ENCODE results near the gene RPS24. TPM values are rescaled to one million over a fixed set of nuclear protein-coding genes. Genes with fewer than 3 reads are reported as not detected.
A peak's percentile ranks its signal among the peaks of the same experiment; 100 is the strongest.

Gene RPS24
- total and polyA plus RNA-seq, 7 experiments from 2014 or later: 1,173 to 2,466 (median 1,582) TPM

DNA sequence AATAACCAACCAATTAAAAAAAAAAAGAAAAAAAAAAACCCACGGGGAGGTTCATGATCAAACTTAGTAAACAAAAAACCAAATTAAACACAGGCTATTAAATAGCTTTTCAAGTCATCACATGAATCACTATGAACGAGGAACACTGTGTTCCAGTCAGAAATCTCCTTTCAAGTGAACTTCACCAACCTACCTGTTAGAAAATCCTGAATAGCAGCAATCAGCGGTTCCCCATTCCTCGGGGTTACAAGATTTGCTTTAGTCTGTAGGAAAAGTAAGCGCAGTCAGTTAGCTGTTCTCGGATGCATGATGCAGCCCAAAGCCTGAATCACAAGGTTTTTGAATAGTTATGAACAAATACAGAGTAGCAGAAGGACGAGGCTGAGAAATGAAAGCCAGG, 23.4 kb upstream of the RPS24 start:
- Mint-ChIP-seq H3K27me3 (no peaks in the 10 kb centered on the region), H3K9me3 (peaks cover 0 to 3% (median 0%) of the 10 kb centered on the region in 11 donors), H3K27ac (no peak overlapping the region), H3K4me3 (no peak overlapping the region), H3K36me3 (peaks cover 18 to 64% (median 50%) of the 10 kb centered on the region in 5 donors), H3K4me1 (peaks cover 0 to 2% (median 0%) of the 10 kb centered on the region in 7 donors)
- H3K4me1 ChIP-seq (ENCODE audit: control insufficient read depth in 2 of 2, insufficient read depth in 2 of 2, low read length in 2 of 2): no peaks in the 10 kb centered on the region
- no peak for ATAC-seq
- no peak overlapping the region for H3K27ac ChIP-seq (ENCODE audit: low read depth, low read length)
- CTCF ChIA-PET: no interaction called here
- no peak overlapping the region for H3K4me3 ChIP-seq (ENCODE audit: low read length)
- POLR2A ChIA-PET: no interaction called here
- no peaks in the 10 kb centered on the region for H3K27me3 ChIP-seq (ENCODE audit: control insufficient read depth in 2 of 2, insufficient read depth in 2 of 2, low read length in 2 of 2)
- H3K36me3 ChIP-seq (ENCODE audit: control insufficient read depth in 2 of 3, insufficient read depth in 3 of 3, low read length in 3 of 3): peaks cover 30 to 93% (median 34%) of the 10 kb centered on the region in 3 experiments
- DNase-seq: no peak
- H3K9me3 ChIP-seq (ENCODE audit: control insufficient read depth in 2 of 3, low read length in 3 of 3): no peaks in the 10 kb centered on the region
- intact Hi-C loops (cut with micrococcal nuclease): no loop called here

DNA sequence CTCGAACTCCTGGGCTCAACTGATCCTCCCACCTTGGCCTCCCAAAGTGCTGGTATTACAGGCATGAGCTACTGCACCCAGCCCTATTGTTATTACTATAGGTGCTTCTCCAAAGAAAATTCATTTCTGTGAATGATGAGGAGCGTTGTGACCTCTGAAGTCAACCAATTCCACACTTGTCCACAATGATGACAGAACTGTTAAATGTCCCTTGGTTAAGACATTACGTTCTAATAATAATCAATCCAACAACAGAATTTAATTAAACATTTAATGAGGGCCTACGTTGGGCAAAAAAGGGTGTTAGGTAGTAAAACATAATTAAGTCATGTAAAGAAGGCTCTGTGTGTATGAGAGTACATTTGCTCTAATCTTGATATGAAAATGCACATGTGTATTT, 22.6 kb upstream of the RPS24 start:
- H3K4me3 Mint-ChIP-seq: no peak overlapping the region
- intact Hi-C loops (cut with micrococcal nuclease): no loop called here
- Histone ChIP-seq H3K36me3 (ENCODE audit: control insufficient read depth in 2 of 3, insufficient read depth in 3 of 3, low read length in 3 of 3) (peaks cover 29 to 92% (median 29%) of the 10 kb centered on the region in 3 experiments), H3K4me1 (ENCODE audit: control insufficient read depth in 2 of 2, insufficient read depth in 2 of 2, low read length in 2 of 2) (no peaks in the 10 kb centered on the region), H3K4me3 (ENCODE audit: low read length) (no peak overlapping the region), H3K9me3 (ENCODE audit: control insufficient read depth in 2 of 3, low read length in 3 of 3) (no peaks in the 10 kb centered on the region), H3K27me3 (ENCODE audit: control insufficient read depth in 2 of 2, insufficient read depth in 2 of 2, low read length in 2 of 2) (no peaks in the 10 kb centered on the region), H3K27ac (ENCODE audit: low read depth, low read length) (no peak overlapping the region)
- ATAC-seq (no peak), DNase-seq (no peak)
- peaks cover 0 to 3% (median 0%) of the 10 kb centered on the region in 11 donors for H3K9me3 Mint-ChIP-seq
- ChIA-PET POLR2A (no interaction called here), CTCF (no interaction called here)
- H3K27ac Mint-ChIP-seq: no peak overlapping the region
- peaks cover 13 to 57% (median 45%) of the 10 kb centered on the region in 5 donors for H3K36me3 Mint-ChIP-seq
- no peaks in the 10 kb centered on the region for H3K4me1 Mint-ChIP-seq
- H3K27me3 Mint-ChIP-seq: no peaks in the 10 kb centered on the region

DNA sequence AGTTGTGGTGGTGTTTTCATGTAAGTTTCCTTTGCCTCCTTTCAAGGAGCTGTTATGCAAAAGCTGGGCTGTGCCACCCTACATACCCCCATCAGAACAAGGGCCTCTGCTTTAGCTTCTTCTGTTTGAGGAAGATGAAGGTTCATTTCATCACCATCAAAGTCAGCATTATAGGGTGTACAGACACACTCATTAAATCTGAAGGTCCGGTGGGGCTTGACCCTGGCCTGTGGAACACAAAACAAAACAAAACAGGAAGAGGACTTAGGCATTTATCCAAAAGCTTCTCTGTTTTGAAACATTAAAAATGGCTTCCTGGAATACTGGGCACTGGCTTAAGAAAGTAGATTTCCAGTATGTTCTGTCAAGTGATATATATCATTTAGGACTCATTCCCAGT, 20.1 kb upstream of the RPS24 start:
- H3K4me3 ChIP-seq (ENCODE audit: low read length): no peak overlapping the region
- H3K36me3 ChIP-seq (ENCODE audit: control insufficient read depth in 2 of 3, insufficient read depth in 3 of 3, low read length in 3 of 3): peaks cover 24 to 98% (median 25%) of the 10 kb centered on the region in 3 experiments
- DNase-seq (no peak), ATAC-seq (no peak)
- H3K4me3 Mint-ChIP-seq: no peak overlapping the region
- peaks cover 4 to 52% (median 37%) of the 10 kb centered on the region in 5 donors for H3K36me3 Mint-ChIP-seq
- H3K27me3 ChIP-seq (ENCODE audit: control insufficient read depth in 2 of 2, insufficient read depth in 2 of 2, low read length in 2 of 2): no peaks in the 10 kb centered on the region
- H3K4me1 Mint-ChIP-seq: no peaks in the 10 kb centered on the region
- intact Hi-C loops (cut with micrococcal nuclease): no loop called here
- H3K4me1 ChIP-seq (ENCODE audit: control insufficient read depth in 2 of 2, insufficient read depth in 2 of 2, low read length in 2 of 2): no peaks in the 10 kb centered on the region
- ChIA-PET CTCF (no interaction called here), POLR2A (no interaction called here)
- no peak overlapping the region for H3K27ac Mint-ChIP-seq
- no peaks in the 10 kb centered on the region for H3K27me3 Mint-ChIP-seq
- no peaks in the 10 kb centered on the region for H3K9me3 Mint-ChIP-seq
- no peaks in the 10 kb centered on the region for H3K9me3 ChIP-seq (ENCODE audit: control insufficient read depth in 2 of 3, low read length in 3 of 3)
- no peak overlapping the region for H3K27ac ChIP-seq (ENCODE audit: low read depth, low read length)

DNA sequence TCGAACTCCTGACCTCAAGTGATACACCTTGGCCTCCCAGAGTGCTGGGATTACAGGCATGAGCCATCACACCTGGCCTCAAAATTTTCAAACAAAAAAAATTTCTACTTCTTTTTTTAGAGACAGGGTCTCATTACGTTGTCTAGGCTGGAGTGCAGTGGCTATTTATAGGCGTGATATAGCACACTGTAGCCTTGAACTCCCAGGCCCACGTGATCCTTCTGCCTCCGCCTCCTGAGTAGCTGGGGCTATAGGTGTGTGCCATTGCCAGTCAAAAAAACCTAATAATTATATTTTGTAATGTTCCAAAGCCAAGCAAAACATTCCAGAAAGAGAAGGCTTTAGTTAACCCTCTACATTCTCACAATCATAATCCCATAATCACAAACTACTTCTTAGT, 18.1 kb upstream of the RPS24 start:
- intact Hi-C loops (cut with micrococcal nuclease): no loop called here
- Histone ChIP-seq H3K4me1 (ENCODE audit: control insufficient read depth in 2 of 2, insufficient read depth in 2 of 2, low read length in 2 of 2) (no peaks in the 10 kb centered on the region), H3K9me3 (ENCODE audit: control insufficient read depth in 2 of 3, low read length in 3 of 3) (no peaks in the 10 kb centered on the region), H3K36me3 (ENCODE audit: control insufficient read depth in 2 of 3, insufficient read depth in 3 of 3, low read length in 3 of 3) (peaks cover 17 to 97% (median 23%) of the 10 kb centered on the region in 3 experiments), H3K27me3 (ENCODE audit: control insufficient read depth in 2 of 2, insufficient read depth in 2 of 2, low read length in 2 of 2) (no peaks in the 10 kb centered on the region), H3K27ac (ENCODE audit: low read depth, low read length) (no peak overlapping the region), H3K4me3 (ENCODE audit: low read length) (no peak overlapping the region)
- no peak overlapping the region for H3K27ac Mint-ChIP-seq
- POLR2A ChIA-PET: no interaction called here
- H3K9me3 Mint-ChIP-seq: no peaks in the 10 kb centered on the region
- H3K4me3 Mint-ChIP-seq: no peak overlapping the region
- H3K27me3 Mint-ChIP-seq: no peaks in the 10 kb centered on the region
- no peak for ATAC-seq
- DNase-seq: no peak
- CTCF ChIA-PET: interaction anchor here (1.1 kb wide), 1 partner anchor 32 kb away, joined by 3 read pairs; no protein-coding TSS in a partner anchor
- peaks cover 0 to 45% (median 27%) of the 10 kb centered on the region in 5 donors for H3K36me3 Mint-ChIP-seq
- H3K4me1 Mint-ChIP-seq: no peaks in the 10 kb centered on the region

DNA sequence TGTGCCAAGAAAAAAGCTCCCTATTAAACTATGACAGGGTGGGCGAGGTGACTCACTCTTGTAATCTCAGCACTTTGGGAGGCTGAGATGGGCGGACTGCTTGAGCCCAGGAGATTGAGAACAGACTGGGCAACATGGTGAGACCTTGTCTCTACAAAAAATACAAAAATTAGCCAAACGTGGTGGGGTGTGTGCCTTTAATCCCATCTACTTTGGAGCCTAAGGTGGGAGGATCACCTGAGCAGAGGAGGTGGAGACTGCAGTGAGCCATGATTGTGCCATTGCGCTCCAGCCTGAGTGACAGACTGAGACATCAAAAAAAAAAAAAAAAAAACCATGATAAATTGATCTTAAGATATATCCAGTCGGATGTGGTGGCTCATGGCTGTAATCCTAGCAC, 15.8 kb upstream of the RPS24 start:
- intact Hi-C loops (cut with micrococcal nuclease): no loop called here
- no peaks in the 10 kb centered on the region for H3K27me3 Mint-ChIP-seq
- Histone ChIP-seq H3K4me3 (ENCODE audit: low read length) (no peak overlapping the region), H3K27ac (ENCODE audit: low read depth, low read length) (no peak overlapping the region), H3K27me3 (ENCODE audit: control insufficient read depth in 2 of 2, insufficient read depth in 2 of 2, low read length in 2 of 2) (no peaks in the 10 kb centered on the region), H3K9me3 (ENCODE audit: control insufficient read depth in 2 of 3, low read length in 3 of 3) (no peaks in the 10 kb centered on the region), H3K36me3 (ENCODE audit: control insufficient read depth in 2 of 3, insufficient read depth in 3 of 3, low read length in 3 of 3) (peaks cover 23 to 97% (median 24%) of the 10 kb centered on the region in 3 experiments), H3K4me1 (ENCODE audit: control insufficient read depth in 2 of 2, insufficient read depth in 2 of 2, low read length in 2 of 2) (no peaks in the 10 kb centered on the region)
- POLR2A ChIA-PET: interaction anchor here (0.6 kb wide), 1 partner anchor 15 kb away, joined by 3 read pairs; no protein-coding TSS in a partner anchor
- no peak overlapping the region for H3K4me3 Mint-ChIP-seq
- no peak for DNase-seq
- CTCF ChIA-PET: no interaction called here
- no peaks in the 10 kb centered on the region for H3K4me1 Mint-ChIP-seq
- no peak for ATAC-seq
- no peaks in the 10 kb centered on the region for H3K9me3 Mint-ChIP-seq
- H3K27ac Mint-ChIP-seq: peak overlapping the region in 1 of 9 donors; percentile 20
- peaks cover 9 to 52% (median 31%) of the 10 kb centered on the region in 5 donors for H3K36me3 Mint-ChIP-seq

DNA sequence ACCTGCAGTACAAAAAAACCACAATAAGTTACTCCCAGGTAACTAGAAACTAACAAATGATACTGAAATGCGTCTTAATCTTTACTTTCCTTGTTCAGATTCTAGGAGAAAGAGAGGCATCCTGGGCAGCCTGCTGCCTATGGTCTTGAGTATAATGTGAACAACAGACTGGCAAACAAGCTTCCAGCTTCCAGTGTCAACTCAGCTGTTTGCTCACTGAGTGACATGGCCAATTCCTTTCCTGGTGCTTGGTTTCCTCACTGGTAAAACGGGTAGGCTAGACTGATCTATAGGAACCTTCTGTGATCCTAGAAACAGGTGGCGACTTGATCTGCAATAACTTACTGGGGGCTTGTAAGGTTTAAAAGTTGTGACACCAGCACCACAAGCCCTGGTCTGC, 14.4 kb upstream of the RPS24 start:
- H3K4me1 Mint-ChIP-seq: no peaks in the 10 kb centered on the region
- ATAC-seq: no peak
- H3K4me3 ChIP-seq (ENCODE audit: low read length): no peak overlapping the region
- ChIA-PET CTCF (no interaction called here), POLR2A (interaction anchor here (1.2 kb wide), 1 partner anchor 9 kb away, joined by 3 read pairs; no protein-coding TSS in a partner anchor)
- no peak for DNase-seq
- H3K27ac Mint-ChIP-seq: no peak overlapping the region
- no peaks in the 10 kb centered on the region for H3K27me3 Mint-ChIP-seq
- H3K4me3 Mint-ChIP-seq: no peak overlapping the region
- H3K36me3 Mint-ChIP-seq: peaks cover 10 to 51% (median 27%) of the 10 kb centered on the region in 5 donors
- intact Hi-C loops (cut with micrococcal nuclease): no loop called here
- H3K36me3 ChIP-seq (ENCODE audit: control insufficient read depth in 2 of 3, insufficient read depth in 3 of 3, low read length in 3 of 3): peaks cover 18 to 97% (median 20%) of the 10 kb centered on the region in 3 experiments
- no peak overlapping the region for H3K27ac ChIP-seq (ENCODE audit: low read depth, low read length)
- H3K27me3 ChIP-seq (ENCODE audit: control insufficient read depth in 2 of 2, insufficient read depth in 2 of 2, low read length in 2 of 2): no peaks in the 10 kb centered on the region
- H3K4me1 ChIP-seq (ENCODE audit: control insufficient read depth in 2 of 2, insufficient read depth in 2 of 2, low read length in 2 of 2): no peaks in the 10 kb centered on the region
- no peaks in the 10 kb centered on the region for H3K9me3 ChIP-seq (ENCODE audit: control insufficient read depth in 2 of 3, low read length in 3 of 3)
- H3K9me3 Mint-ChIP-seq: no peaks in the 10 kb centered on the region

DNA sequence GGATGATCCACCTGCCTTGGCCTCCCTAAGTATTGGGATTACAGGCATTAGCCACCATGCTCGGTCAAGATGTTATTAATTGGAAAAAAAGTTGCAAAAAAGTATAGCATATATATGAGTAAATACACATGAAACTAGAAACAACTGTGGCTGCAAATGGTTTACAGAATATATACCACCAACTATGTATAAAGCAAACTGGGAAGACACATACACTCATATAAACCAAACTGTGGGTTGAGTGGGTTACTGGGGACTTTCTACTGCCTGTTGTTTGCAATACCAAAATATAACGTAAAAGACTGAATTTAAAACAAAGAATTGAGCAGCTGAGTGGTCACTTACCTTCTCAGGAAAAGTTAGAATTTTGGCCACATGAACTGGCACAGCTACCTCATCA, 12.5 kb upstream of the RPS24 start:
- H3K4me1 ChIP-seq (ENCODE audit: control insufficient read depth in 2 of 2, insufficient read depth in 2 of 2, low read length in 2 of 2): no peaks in the 10 kb centered on the region
- H3K9me3 ChIP-seq (ENCODE audit: control insufficient read depth in 2 of 3, low read length in 3 of 3): no peaks in the 10 kb centered on the region
- Mint-ChIP-seq H3K36me3 (peaks cover 22 to 61% (median 35%) of the 10 kb centered on the region in 5 donors), H3K4me3 (no peak overlapping the region), H3K4me1 (peaks cover 0 to 5% (median 0%) of the 10 kb centered on the region in 7 donors), H3K27ac (no peak overlapping the region), H3K27me3 (no peaks in the 10 kb centered on the region), H3K9me3 (no peaks in the 10 kb centered on the region)
- no peaks in the 10 kb centered on the region for H3K27me3 ChIP-seq (ENCODE audit: control insufficient read depth in 2 of 2, insufficient read depth in 2 of 2, low read length in 2 of 2)
- ATAC-seq (no peak), DNase-seq (no peak)
- no peak overlapping the region for H3K4me3 ChIP-seq (ENCODE audit: low read length)
- ChIA-PET POLR2A (no interaction called here), CTCF (no interaction called here)
- H3K36me3 ChIP-seq (ENCODE audit: control insufficient read depth in 2 of 3, insufficient read depth in 3 of 3, low read length in 3 of 3): peaks cover 14 to 96% (median 27%) of the 10 kb centered on the region in 3 experiments
- no peak overlapping the region for H3K27ac ChIP-seq (ENCODE audit: low read depth, low read length)
- intact Hi-C loops (cut with micrococcal nuclease): no loop called here
